Uterus (tissue), 4 donors: ENCODE data around the gene RDH8. TPM values are rescaled to one million over a fixed set of nuclear protein-coding genes. Genes with fewer than 3 reads are reported as not detected.
"Not testable (repeated sequence)": the region's sequence is repeated elsewhere in the genome, so short reads cannot be mapped to it uniquely, and the experiment has no call there.

Source experiments
- DNase-seq, 2 donors: peaks; one replicate each; pipeline ENCODE4 v3.0.0-alpha.2; 2019 to 2020
- H3K27ac ChIP-seq, 2 donors: fragments of 200-600 bp; sonication (generic); 1 replicate in 1 of 2; 2 replicates in 1 of 2; pipeline ENCODE4 v1.5.1; 2016 to 2018
- H3K27me3 ChIP-seq, 2 donors: fragments of 200-600 bp; sonication (generic); one replicate each; pipeline ENCODE4 v1.5.1; 2018 to 2019; ENCODE audit warnings: control low read depth in 1 of 2
- H3K36me3 ChIP-seq, 2 donors: fragments of 200-600 bp; sonication (generic); one replicate each; pipeline ENCODE4 v1.5.1; 2019; ENCODE audit warnings: control low read depth in 1 of 2
- H3K4me1 ChIP-seq, 2 donors: fragments of 200-600 bp; sonication (generic); one replicate each; pipeline ENCODE4 v1.5.1; 2018 to 2019; ENCODE audit warnings: control low read depth in 1 of 2
- H3K4me3 ChIP-seq, 2 donors: fragments of 200-600 bp; sonication (generic); 1 replicate in 1 of 2; 2 replicates in 1 of 2; pipeline ENCODE4 v1.5.1; 2018 to 2019; ENCODE audit warnings: mild to moderate bottlenecking in 1 of 2
- H3K9me3 ChIP-seq, 2 donors: fragments of 200-600 bp; sonication (generic); one replicate each; pipeline ENCODE4 v1.5.1; 2019; ENCODE audit warnings: control low read depth in 1 of 2
- POLR2A ChIP-seq, 2 donors: fragments of 450-650 bp; IDR thresholded peaks; one replicate each; pipeline ENCODE4 v1.6.1; 2016; ENCODE audit warnings: antibody characterized with exemption in 2 of 2, mild to moderate bottlenecking in 1 of 2, moderate library complexity in 1 of 2
- intact Hi-C: fragments of 100-400 bp; cut with DNase I; formaldehyde crosslinking; loops from one replicate; pipeline ENCODE4 v1.15.1; 2023; ENCODE audit warnings: low total_unique reads
- total RNA-seq, 4 donors: library from RNA; depleted of rRNA in 3 of 4; stranded (reverse); fragments of >200 nt in 3 of 4; gene quantifications; one replicate each; pipeline versions ENCODE4 v1.1.0 to v1.2.4, GENCODE V29; 2014 to 2023
- TF ChIP-seq, protein P1 (sequence below), 4 experiments: fragments of 200-600 bp in 2 of 4; fragments of 450-650 bp in 2 of 4; sonication (generic) in 2 of 4; IDR thresholded peaks; one replicate each; pipeline ENCODE4 v1.5.1; 2016 to 2019; ENCODE audit warnings: antibody characterized with exemption in 4 of 4, mild to moderate bottlenecking in 2 of 4, moderate library complexity in 1 of 4
- donor health status: DM: yes; HTN: yes; CAD: no.

RDH8 gene
- total RNA-seq, 4 donors from 2014 or later, result not detected

DNA sequence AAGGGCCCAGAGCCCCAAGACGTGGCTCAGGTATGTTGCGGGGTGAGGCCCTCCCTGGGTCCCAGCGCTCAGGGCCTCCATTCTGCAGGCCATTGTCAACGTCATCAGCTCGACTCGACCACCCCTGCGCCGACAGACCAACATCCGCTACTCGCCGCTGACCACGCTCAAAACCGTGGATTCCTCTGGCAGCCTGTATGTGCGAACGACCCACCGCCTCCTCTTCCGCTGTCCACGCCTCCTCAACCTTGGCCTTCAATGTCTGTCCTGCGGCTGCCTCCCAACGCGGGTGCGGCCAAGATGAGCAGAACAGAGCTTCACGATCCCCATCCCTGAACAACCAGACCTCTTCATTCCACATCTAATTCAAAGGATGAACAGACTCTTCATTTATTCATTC is 8.2 kb downstream of the RDH8 start:
- no peaks in the 10 kb centered on the region for H3K4me1 ChIP-seq
- intact Hi-C loops, result no loop called here
- no peaks in the 10 kb centered on the region for H3K27me3 ChIP-seq
- H3K36me3 ChIP-seq, result no peaks in the 10 kb centered on the region
- no peak for DNase-seq
- no peaks in the 10 kb centered on the region for H3K9me3 ChIP-seq
- H3K27ac ChIP-seq, result no peak overlapping the region
- H3K4me3 ChIP-seq, result no peak overlapping the region
- TF ChIP-seq, protein P1, sequence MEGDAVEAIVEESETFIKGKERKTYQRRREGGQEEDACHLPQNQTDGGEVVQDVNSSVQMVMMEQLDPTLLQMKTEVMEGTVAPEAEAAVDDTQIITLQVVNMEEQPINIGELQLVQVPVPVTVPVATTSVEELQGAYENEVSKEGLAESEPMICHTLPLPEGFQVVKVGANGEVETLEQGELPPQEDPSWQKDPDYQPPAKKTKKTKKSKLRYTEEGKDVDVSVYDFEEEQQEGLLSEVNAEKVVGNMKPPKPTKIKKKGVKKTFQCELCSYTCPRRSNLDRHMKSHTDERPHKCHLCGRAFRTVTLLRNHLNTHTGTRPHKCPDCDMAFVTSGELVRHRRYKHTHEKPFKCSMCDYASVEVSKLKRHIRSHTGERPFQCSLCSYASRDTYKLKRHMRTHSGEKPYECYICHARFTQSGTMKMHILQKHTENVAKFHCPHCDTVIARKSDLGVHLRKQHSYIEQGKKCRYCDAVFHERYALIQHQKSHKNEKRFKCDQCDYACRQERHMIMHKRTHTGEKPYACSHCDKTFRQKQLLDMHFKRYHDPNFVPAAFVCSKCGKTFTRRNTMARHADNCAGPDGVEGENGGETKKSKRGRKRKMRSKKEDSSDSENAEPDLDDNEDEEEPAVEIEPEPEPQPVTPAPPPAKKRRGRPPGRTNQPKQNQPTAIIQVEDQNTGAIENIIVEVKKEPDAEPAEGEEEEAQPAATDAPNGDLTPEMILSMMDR (IDR thresholded peaks at IDR 0.05), result no peak
- TF ChIP-seq POLR2A (IDR thresholded peaks at IDR 0.05), result no peak

DNA sequence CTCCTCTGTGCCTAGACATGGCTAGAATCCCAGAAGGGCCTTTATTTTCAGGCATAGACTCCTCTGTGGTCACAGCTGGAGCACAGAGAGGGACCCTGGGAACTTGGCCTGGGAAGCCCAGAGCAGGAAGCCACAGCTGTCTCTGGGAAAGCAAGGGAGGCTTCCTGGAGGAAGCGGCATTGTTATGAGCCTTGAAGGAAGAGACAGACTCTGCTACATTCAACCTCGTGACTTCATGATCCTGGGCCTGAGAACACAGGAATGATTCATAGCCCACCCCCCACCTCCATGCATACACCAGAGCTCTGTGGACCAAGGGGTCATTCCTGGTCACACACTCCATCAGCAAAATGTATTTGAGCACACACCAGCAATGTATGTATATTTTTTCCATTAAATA is 8.6 kb downstream of the RDH8 start:
- H3K4me3 ChIP-seq, result no peak overlapping the region
- TF ChIP-seq POLR2A (IDR thresholded peaks at IDR 0.05), result no peak
- TF ChIP-seq, protein P1 (IDR thresholded peaks at IDR 0.05), result no peak
- intact Hi-C loops, result no loop called here
- DNase-seq, result no peak
- H3K4me1 ChIP-seq, result no peaks in the 10 kb centered on the region
- no peak overlapping the region for H3K27ac ChIP-seq
- no peaks in the 10 kb centered on the region for H3K9me3 ChIP-seq
- H3K36me3 ChIP-seq, result no peaks in the 10 kb centered on the region
- no peaks in the 10 kb centered on the region for H3K27me3 ChIP-seq

DNA sequence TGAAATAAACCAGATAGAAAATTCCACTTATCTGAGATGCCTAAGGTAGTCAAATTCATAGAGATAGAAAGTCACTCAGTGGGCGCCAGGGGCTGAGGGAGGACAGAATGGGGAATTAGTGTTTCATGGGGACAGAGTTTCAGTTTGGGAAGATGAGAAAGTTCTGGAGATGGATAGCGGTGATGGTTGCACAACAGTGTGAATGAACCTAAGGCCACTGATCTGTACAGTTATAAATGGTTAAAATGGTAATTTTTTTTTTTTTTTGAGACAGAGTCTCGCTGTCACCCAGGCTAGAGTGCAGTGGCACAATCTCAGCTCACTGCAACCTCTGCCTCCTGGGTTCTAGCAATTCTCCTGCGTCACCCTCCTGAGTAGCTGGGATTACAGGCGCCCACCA is 9.8 kb downstream of the RDH8 start:
- H3K36me3 ChIP-seq, H3K27me3 ChIP-seq, H3K4me3 ChIP-seq, H3K9me3 ChIP-seq, intact Hi-C loops, H3K4me1 ChIP-seq, H3K27ac ChIP-seq, DNase-seq: not testable (repeated sequence)

DNA sequence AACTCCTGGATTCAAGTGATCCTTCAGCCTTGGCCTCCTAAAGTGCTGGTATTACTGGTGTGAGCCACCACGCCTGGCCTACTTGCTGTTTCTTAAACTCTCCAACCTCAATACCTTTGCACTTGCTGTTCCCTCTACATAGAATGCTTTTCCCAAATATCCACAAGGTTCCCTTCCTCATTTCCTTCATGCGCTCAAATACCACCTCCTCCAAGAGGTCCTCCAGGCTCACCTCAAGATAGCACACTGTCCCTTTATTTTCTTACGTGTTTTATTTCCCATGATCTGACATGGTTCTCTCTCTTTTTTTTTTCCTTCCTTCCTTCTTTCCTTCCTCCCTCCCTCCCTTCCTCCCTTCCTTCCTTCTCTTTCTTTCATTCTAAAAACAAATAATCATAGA is 13.5 kb downstream of the RDH8 start:
- no peaks in the 10 kb centered on the region for H3K9me3 ChIP-seq
- H3K27me3 ChIP-seq, result no peaks in the 10 kb centered on the region
- H3K4me3 ChIP-seq, result no peak overlapping the region
- TF ChIP-seq POLR2A (IDR thresholded peaks at IDR 0.05), result no peak
- TF ChIP-seq, protein P1 (IDR thresholded peaks at IDR 0.05), result no peak
- no peak overlapping the region for H3K27ac ChIP-seq
- intact Hi-C loops, result loop anchor here (5.0 kb wide), 1 partner anchor 94 kb away; no protein-coding TSS in a partner anchor
- H3K36me3 ChIP-seq, result no peaks in the 10 kb centered on the region
- no peaks in the 10 kb centered on the region for H3K4me1 ChIP-seq
- no peak for DNase-seq

DNA sequence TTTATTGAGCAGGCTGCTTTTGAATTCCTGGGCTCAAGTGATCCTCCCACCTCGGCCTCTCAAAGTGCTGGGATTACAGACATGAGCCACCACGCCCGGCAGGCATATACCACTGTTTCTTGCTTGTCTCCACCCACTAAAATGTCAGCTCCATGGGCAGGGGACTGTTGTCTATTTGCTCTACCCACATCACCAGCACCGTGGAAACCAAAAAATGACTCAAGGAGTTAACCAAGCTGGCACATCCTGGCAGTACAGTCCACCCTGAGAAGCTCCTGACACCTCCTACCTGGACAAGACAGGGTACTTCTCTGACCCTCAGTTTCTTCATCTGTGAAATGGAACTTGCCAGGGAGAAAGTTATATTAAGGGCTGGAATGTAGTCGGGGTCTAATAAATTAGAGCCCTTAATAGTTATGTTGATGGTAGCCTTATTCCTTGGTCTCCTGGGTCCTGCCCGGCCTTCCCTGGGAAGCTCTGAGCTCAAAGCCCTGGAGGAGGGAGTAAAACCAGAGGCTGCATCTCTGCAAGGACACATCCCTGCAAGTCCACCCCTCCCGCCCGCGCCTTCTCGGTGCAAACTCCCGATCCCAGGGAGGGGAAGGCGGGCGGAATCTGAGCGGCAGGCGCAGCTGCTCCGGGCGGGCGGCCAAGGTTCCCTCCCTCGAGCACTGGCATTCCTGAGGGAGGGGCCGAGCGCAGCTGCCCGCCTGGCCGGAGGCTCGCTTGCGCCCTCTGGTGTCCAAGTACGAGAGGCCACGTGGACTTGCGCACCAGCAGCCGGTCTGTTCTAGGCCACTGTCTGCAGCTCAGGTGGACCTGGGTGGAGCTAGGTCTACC is 14.1 kb downstream of the RDH8 start:
- TF ChIP-seq, protein P1 (IDR thresholded peaks at IDR 0.05), result peak; percentile 90 to 99 (median 96)
- TF ChIP-seq POLR2A (IDR thresholded peaks at IDR 0.05), result peak in 1 of 2 donors; percentile 30
- Histone ChIP-seq H3K4me1 (no peaks in the 10 kb centered on the region), H3K27me3 (no peaks in the 10 kb centered on the region), H3K27ac (no peak overlapping the region), H3K9me3 (no peaks in the 10 kb centered on the region), H3K4me3 (no peak overlapping the region), H3K36me3 (no peaks in the 10 kb centered on the region)
- peak; percentile 94 to 96 for DNase-seq
- intact Hi-C loops, result loop anchor here (5.0 kb wide), 1 partner anchor 95 kb away; no protein-coding TSS in a partner anchor
